SK-N-DZ (cell line): ENCODE results near the gene PSPN. TPM values are rescaled to one million over a fixed set of nuclear protein-coding genes. Genes with fewer than 3 reads are reported as not detected.

Source experiments
- DNase-seq: peaks from one replicate; pipeline ENCODE4 v3.0.0-alpha.2; 2015; ENCODE audit warnings: low spot score
- polyA plus RNA-seq, 2 experiments: library from polyadenylated mRNA; depleted of rRNA; stranded (reverse); fragments of >200 nt; gene quantifications; 2 replicates each; pipeline ENCODE4 v1.2.3, GENCODE V29; 2014

PSPN gene, protein sequence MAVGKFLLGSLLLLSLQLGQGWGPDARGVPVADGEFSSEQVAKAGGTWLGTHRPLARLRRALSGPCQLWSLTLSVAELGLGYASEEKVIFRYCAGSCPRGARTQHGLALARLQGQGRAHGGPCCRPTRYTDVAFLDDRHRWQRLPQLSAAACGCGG
- 1.8 and 1.9 TPM in 2 replicates for polyA plus RNA-seq (2014; cell fraction: cytosol; rRNA removed)
- 0.62 and 2.1 TPM in 2 replicates for polyA plus RNA-seq (2014; cell fraction: nucleus; rRNA removed)

- DNase-seq: no peak
These were observed at the start of gene PSPN for GRCh38 chr19:6375411-6376010. TSS of gene PSPN (minus strand) at chr19:6375933. CDS start at chr19:6375849, 84 bp downstream.

- DNase-seq: peak; percentile 100
These were observed 49.4 kb upstream of the PSPN start for GRCh38 chr19:6424939-6425731.

GRCh38 chr19:6424195-6424938, 48.6 kb upstream of the PSPN start, which contains the start of gene KHSRP:
TSS of gene KHSRP (minus strand) at chr19:6424811. CDS start at chr19:6424701, 110 bp downstream.
- DNase-seq: no peak

- DNase-seq: no peak
These were observed 47.9 kb upstream of the PSPN start for GRCh38 chr19:6423499-6424194.

- no peak for DNase-seq
These were observed 45.6 kb upstream of the PSPN start for GRCh38 chr19:6421075-6422014.

- DNase-seq: no peak
These were observed 42.8 kb upstream of the PSPN start for GRCh38 chr19:6418562-6418932.

DNA sequence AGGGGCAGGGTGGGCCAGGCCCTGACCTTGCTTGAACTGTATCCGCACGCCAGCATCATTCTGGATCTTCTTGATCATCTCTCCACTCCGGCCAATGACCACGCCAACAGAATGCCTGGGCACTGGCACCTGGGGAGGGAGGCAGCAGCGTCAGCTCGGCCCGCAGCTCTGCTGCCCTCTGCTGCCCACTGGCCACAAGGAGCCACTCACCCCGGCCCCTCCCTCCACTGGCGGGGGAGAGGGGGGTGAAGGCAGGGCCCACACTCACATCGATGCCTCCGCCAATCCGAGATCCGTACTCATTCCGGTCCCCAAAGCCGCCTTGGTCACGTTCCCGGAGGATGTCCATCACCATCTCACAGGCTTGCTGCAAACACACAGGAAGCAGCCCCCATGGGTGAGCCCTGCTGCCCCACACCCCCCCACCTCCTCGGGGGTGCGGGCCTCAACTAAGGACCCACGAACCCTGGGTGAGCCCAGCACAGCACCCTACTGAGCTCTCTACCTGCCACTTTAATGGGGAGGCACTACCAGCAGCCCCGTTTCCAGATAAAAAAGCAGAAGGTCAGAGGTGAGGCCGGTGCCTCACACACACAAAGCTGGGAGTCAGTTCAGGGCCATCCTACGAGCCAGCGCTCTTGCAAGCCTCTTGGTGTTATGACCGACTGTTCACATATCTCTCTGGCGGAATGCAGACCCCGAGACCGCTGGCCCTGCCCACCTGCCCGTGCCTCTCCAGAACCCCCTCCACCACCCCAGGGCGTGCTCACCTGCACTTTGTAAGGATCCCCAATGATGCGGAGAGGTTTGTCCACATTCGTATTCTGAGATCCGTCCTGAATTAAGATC, 42.2 kb upstream of the PSPN start:
- DNase-seq: no peak

- no peak for DNase-seq
These were observed 41.1 kb upstream of the PSPN start for GRCh38 chr19:6416658-6417405.

- DNase-seq: no peak
These were observed 40.0 kb upstream of the PSPN start for GRCh38 chr19:6415591-6416190.

DNA sequence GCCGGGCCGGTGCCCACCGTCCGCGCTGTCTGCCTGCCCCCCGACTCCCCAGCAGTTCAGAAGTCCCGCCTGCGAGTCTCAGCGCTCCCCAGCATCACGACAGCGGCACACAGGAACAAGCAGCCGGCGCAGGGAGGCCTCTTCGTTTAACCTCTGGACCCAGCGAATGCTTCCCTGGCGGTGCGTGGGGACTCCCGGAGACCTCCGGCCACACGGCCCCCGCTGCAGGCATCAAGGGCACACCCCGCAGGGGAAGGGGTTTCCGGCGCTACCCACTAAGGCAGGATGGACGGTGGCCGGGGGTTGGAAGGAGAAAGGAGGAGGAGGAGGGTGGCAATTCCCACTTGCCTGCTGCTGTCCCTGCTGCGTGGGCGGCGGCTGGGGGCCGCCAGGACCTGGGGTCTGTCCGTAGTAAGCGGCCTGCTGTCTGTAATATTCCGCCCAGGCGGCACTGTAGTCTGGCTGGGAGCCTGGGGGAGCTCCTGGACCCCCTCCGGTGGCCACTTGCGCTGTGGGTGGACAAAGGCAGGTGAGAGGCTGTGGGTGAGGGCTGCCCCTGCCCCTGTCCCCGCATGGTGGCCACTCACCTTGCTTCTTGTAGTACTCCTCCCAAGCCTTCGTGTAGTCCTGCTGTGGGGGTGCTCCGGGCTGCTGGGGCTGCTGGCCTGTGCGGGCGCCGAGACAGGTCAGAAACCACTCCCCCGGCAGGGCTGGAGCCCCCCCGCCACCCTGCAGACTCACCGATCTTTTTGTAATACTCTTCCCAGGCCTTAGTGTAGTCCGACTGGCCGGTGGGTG, 39.3 kb upstream of the PSPN start:
- no peak for DNase-seq

GRCh38 chr19:6413721-6414643, 38.2 kb upstream of the PSPN start:
- no peak for DNase-seq

DNA sequence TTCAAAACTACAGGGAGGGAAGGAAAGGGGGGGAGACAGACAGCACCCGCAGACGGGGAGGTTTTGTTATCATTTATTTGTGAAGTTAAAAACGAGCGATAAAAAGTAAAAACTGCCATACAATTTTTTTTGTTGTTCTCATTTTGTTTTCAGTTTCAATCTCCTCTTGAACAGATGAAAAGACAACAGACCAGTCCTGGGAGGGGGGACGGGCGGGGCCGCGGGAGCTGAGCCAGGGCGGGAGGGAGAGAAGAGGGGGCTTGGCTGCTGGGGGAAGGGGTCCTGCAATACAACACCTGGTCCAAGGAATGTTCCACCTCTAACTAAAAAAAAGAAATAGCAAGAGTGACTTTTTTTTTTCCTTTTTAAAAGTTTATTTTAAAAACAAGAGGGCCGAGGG, 37.6 kb upstream of the PSPN start:
- DNase-seq: no peak

GRCh38 chr19:6412447-6413091, 36.8 kb upstream of the PSPN start:
- DNase-seq: peak; percentile 23

- no peak for DNase-seq
These were observed 36.3 kb upstream of the PSPN start for GRCh38 chr19:6412061-6412446.

DNA sequence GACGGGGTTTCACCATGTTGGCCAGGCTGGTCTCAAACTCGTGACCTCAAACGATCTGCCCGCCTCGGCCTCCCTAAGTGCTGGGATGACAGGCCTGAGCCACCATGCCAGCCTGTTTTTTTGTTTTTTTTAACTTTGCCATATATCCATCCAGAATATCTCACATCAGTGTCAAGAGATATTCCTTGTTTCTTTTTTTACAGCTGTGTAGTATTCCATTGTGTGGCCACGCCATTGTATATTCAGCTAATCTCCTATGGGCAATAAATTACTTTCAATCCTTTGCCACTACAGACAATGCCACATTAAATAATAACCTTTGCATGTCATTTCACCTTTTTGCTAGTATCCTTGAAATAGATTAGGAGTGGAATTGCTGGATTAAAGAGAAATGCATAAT, 33.6 kb upstream of the PSPN start:
- DNase-seq: no peak

DNA sequence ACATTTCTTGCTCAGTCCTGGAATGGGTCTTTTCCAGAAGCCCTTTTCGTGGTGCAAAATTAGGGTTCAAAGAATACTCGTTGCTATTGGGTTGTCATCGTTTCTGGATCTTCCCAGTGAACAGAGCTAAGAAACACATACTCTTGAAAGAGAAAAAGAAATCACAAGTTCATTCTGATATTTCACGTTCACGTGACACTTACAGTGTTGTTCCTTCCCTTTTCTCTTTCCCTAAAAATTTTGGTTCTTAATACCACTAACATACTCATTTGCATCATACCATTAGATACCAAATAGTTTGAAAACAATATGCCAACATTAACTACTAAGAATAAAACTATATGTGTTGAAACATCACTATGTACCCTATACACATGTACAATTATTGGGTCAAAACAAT, 30.7 kb upstream of the PSPN start:
- no peak for DNase-seq
